HG03520 (cell line): ENCODE results near the gene PKP4.

Experiments
- ATAC-seq: cut with Tn5 transposase; IDR thresholded peaks from one replicate; pipeline ENCODE4 v1.9.1; 2021; ENCODE audit warnings: mild to moderate bottlenecking, moderate library complexity; ENCODE audit not compliant: unreplicated experiment

The PKP4 gene

GRCh38 chr2:158712791-158713522 is 256.2 kb downstream of the PKP4 start:
- ATAC-seq, result no peak

GRCh38 chr2:158713523-158714138 is 256.9 kb downstream of the PKP4 start:
- ATAC-seq, result no peak

- ATAC-seq, result no peak
Observed at GRCh38 chr2:158714420-158714819, 257.7 kb downstream of the PKP4 start.

- ATAC-seq, result no peak
Observed at GRCh38 chr2:158715357-158715756, 258.6 kb downstream of the PKP4 start.

GRCh38 chr2:158716121-158716791 is 259.5 kb downstream of the PKP4 start:
- no peak for ATAC-seq

DNA sequence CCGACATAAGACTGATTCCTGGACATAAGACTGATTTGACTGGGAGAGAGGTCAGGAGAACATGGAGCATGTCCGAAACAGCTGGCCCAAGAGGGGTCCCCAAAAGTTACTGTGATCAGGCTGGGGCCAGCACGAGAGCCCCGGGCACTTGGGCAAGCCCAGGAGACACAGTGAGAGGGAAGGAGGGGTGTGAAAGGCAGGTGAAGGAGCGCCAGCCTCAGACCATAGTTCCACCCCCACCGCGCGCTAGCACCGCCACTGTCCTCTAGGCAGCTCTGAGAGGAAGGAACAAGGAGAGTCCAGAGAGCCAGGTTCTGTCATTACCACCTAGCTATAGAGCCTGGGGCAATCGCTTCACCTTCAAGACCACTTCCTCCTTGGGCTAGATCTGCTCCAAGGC is 260.2 kb downstream of the PKP4 start:
- no peak for ATAC-seq

- no peak for ATAC-seq
Observed at GRCh38 chr2:158717366-158718195, 260.8 kb downstream of the PKP4 start.

GRCh38 chr2:158718196-158718585 is 261.4 kb downstream of the PKP4 start:
- no peak for ATAC-seq

GRCh38 chr2:158718851-158719250 is 262.1 kb downstream of the PKP4 start:
- ATAC-seq, result no peak

GRCh38 chr2:158719403-158719802 is 262.7 kb downstream of the PKP4 start:
- no peak for ATAC-seq

DNA sequence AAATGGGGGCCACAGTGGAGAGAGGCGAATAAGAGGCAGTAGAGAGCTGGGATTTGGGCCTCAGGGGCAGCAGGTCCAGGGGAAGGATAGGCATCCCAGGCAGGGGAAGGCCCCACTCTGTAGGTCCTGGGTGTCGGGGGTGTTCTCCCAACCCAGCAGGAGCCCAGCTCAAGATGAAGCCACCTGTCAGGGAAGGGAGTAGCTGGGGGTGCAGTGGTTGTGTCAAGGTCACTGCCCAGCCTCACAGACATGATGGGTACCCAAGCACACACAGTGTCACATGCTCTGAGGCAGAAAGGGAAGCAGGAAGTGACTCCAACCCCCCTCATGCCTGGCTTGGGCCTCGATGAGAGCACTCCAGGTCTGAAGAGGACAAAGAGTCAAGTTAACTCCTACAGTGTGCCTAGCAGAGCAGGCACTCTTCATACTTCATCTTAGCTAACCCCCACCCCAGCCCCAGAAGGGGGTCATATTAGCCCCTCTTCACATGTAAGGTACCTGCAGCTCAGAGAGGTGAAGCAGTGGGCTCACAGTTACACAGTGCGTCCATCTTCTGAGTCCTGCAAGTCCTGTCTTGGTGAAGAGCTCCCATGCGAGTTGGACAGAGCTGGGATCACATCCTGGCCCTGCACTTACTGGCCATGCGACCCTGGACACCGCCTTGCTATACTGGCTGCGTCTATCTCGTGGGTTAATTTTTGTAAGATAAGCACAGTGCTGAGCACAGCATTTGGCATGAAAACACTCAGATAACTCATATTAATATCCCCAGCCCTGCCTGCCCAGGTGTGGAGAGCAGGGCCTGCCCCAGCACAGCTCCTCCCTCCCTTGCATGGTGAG is 265.7 kb downstream of the PKP4 start:
- ATAC-seq, result no peak

DNA sequence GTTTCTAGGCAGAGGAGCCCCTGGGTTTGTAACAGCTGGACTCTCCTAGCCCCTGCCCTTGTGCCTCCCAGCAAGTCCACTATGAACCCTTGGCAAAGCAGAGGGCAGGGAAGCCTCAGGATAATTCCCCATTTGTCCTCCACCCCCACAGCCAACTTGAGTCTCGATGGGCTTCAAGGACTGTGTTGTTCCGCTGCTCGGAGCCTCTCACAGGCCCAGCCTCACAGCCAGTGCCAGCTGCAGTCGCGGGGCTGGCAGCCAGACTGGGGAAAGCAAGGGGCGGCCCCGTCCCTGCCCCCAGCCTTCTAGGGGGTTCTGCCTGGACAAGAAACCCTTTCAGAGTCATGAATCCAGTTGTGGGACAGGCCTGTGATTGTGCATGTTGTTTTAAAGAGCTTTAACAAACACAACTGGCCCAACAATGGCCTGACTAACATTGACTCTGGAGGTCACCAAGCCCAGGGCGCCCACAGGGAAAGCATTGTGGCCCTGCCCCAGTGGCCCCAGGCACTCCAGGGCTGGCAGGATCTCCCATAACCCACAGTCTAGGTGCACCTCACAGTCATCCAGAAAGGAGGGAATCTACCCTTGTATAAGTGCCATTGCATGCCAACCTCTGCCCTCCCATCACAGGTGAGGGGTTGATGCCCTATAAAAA is 266.6 kb downstream of the PKP4 start:
- no peak for ATAC-seq

- no peak for ATAC-seq
Observed at GRCh38 chr2:158723921-158724802, 267.4 kb downstream of the PKP4 start.

DNA sequence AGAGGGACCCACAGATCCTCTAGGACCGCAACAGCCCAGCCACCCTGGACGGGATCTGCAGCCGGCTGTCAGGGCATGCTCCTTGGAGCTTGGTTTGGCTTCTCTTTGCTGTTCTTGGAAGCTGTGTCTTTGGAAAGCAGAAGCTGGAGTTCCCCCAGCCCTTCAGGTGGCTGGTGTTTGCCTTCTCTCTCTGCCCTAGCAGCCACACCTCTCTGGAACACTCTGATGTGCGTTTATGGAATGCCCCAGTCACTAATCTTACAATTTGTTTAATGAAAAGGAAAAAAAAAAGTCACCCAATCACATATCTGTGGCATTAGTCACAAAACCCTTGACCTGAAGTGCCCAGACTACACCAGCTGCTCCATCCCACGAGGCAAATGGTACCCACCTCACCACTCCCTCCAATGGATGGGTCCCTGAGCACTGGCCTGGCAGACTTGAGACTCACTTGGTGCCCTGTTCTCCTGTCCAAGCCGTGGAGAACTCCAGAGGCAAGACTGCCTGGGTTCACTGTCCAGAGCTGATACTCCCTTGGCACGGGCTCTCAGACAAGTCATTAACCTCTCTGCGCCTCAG is 268.1 kb downstream of the PKP4 start:
- ATAC-seq, result no peak

GRCh38 chr2:158725441-158725891 is 268.7 kb downstream of the PKP4 start:
- no peak for ATAC-seq

DNA sequence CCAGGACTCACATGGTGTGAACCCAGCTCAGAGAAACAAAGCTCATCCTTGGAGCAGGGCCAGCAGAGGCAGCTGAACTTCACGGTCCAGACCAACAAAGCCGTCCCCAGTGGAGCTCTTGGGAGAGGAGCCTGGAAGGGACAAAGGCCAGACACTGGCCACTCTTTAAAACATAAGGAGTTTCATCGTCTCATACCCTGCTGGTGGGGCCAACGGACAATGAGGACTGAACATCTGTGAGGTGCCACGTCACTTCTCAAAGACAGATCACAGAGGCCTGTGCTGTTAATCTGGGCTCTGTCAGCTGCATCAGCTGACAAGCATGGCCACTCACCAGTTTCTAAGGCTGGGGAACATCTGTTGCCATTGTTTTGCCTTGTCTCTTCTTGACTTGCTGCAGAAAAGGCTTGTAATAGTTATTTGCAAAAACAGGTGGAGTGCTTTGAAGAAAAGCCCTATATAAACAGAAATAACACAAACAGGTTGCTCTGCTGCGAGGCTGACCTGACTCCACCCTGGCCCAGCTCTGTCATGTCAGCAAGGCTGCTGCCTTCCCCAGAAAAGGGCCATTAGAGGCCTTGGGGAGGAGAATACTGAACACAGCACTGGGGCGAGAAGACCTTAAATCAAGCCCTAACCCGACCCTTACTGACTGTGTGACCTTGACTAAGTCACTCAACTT is 270.3 kb downstream of the PKP4 start:
- no peak for ATAC-seq

DNA sequence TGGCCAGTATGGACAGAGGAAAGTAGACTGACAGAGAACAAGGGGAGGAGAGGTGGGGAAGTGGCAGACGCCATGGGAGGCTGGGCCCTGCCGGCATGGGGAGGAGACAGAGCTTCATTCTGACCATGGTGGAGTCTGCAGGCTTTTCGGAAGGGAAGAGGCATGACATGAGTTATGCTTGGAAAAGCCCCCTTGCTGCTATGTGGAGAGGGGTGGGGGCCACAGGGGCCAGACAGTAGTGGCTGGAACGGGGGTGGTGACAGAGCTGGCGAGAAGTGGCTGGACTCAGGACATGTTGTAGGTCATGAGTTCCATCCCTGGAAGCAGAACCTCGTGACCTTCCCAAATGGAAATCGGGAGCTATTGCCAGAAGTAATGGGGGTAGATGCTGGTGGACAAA is 271.7 kb downstream of the PKP4 start:
- no peak for ATAC-seq

GRCh38 chr2:158729451-158729850 is 272.7 kb downstream of the PKP4 start:
- ATAC-seq, result no peak
